Measurements from ENCODE around the gene HDLBP.

Gene HDLBP

GRCh38 chr2:241315093-241315878 lies at the start of gene HDLBP:
HDLBP (minus strand) TSS chr2:241315672; CDS start chr2:241266869, 48,803 bp downstream.
- in situ Hi-C loops (cut with HindIII; ENCODE audit: low sequenced_read_pairs) = no loop called here
- H3K4me3 ChIP-seq (ENCODE audit: low read depth, low read length) = peak within 1 kb of the TSS; percentile 81
- TF ChIP-seq, protein P1, sequence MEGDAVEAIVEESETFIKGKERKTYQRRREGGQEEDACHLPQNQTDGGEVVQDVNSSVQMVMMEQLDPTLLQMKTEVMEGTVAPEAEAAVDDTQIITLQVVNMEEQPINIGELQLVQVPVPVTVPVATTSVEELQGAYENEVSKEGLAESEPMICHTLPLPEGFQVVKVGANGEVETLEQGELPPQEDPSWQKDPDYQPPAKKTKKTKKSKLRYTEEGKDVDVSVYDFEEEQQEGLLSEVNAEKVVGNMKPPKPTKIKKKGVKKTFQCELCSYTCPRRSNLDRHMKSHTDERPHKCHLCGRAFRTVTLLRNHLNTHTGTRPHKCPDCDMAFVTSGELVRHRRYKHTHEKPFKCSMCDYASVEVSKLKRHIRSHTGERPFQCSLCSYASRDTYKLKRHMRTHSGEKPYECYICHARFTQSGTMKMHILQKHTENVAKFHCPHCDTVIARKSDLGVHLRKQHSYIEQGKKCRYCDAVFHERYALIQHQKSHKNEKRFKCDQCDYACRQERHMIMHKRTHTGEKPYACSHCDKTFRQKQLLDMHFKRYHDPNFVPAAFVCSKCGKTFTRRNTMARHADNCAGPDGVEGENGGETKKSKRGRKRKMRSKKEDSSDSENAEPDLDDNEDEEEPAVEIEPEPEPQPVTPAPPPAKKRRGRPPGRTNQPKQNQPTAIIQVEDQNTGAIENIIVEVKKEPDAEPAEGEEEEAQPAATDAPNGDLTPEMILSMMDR (IDR thresholded peaks at IDR 0.05; ENCODE audit: low read depth, low read length, missing control alignments) = no peak
- peak; percentile 96 for DNase-seq (ENCODE audit: low read depth)

DNA sequence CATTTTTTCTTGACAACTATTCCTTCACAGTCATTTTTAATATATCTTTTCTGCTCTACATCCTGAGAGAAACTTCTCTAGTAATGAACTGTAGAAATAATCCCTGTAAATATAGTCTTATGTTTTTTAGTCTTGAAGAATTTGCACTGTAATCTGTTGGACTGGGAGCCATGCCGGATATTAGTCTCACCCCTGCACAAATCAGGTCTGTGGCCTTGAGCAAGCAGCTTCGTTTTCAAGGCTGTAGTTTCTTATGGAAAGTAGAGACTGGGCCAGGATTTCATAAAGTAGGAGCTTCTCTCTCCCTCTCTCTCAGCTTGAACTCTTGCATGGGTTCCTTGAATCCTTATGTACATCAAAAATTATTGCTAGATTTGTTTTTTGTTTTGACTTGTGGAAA lies 49.3 kb upstream of the HDLBP start:
- TF ChIP-seq, protein P1 (IDR thresholded peaks at IDR 0.05; ENCODE audit: low read depth, low read length, missing control alignments) = no peak
- in situ Hi-C loops (cut with HindIII; ENCODE audit: low sequenced_read_pairs) = loop anchor here (10.0 kb wide), 1 partner anchor 110 kb away; no protein-coding TSS in a partner anchor
- DNase-seq (ENCODE audit: low read depth) = no peak
- no peak overlapping the region for H3K4me3 ChIP-seq (ENCODE audit: low read depth, low read length)

DNA sequence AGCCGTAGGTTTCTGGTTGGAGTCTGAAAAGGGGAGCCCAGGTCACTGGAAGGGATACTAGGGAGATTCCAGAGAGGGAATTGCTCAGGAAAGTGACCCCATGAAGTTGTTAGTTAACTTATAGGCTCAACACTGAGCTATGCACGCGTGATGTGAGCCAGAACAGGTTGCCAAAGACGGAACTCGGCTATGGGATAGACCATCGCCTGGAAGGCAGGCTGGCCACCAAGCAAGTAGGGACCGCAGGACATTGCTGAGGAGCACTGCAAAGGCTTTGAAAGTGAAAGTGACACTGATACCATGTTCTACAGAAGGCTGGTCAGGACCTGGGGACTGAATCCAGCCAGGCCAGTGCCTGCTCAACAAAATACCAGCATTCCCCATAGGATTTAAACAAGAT lies 48.0 kb upstream of the HDLBP start:
- TF ChIP-seq, protein P1 (IDR thresholded peaks at IDR 0.05; ENCODE audit: low read depth, low read length, missing control alignments) = no peak
- in situ Hi-C loops (cut with HindIII; ENCODE audit: low sequenced_read_pairs) = loop anchor here (10.0 kb wide), 1 partner anchor 111 kb away; no protein-coding TSS in a partner anchor
- H3K4me3 ChIP-seq (ENCODE audit: low read depth, low read length) = no peak overlapping the region
- no peak for DNase-seq (ENCODE audit: low read depth)

DNA sequence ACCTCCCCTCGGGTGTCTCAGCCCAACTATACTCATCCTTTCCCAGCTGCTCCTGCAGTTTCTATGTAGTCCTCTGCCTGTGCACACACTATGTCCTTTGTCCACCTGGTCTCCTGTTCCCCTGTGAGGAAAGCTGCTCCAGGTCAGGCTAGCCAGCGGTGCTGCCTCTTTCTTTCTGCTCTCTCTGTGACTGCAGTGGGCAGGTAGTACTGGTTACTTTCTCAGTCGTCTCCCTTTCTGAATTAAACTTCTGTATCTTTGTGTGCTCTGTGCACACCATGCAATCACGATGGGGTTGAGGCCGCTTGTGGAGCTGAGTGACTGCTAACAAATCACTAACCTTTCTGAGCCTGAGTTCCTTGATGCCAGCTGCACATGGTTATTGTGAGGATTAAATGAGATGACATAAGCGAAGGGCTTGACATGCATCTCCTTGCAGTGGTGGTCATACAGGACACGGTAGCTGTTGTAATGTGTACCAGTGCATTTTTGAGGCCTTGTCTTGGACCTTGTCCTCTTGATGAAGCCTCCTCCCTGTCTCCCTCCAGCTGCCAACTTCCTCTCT lies 44.1 kb upstream of the HDLBP start:
- in situ Hi-C loops (cut with HindIII; ENCODE audit: low sequenced_read_pairs) = loop anchor here (10.0 kb wide), 1 partner anchor 115 kb away; no protein-coding TSS in a partner anchor
- H3K4me3 ChIP-seq (ENCODE audit: low read depth, low read length) = no peak overlapping the region
- no peak for DNase-seq (ENCODE audit: low read depth)
- TF ChIP-seq, protein P1 (IDR thresholded peaks at IDR 0.05; ENCODE audit: low read depth, low read length, missing control alignments) = no peak

GRCh38 chr2:241358470-241358869 lies 43.0 kb upstream of the HDLBP start:
- DNase-seq (ENCODE audit: low read depth) = no peak
- in situ Hi-C loops (cut with HindIII; ENCODE audit: low sequenced_read_pairs) = no loop called here
- TF ChIP-seq, protein P1 (IDR thresholded peaks at IDR 0.05; ENCODE audit: low read depth, low read length, missing control alignments) = no peak
- H3K4me3 ChIP-seq (ENCODE audit: low read depth, low read length) = no peak overlapping the region

GRCh38 chr2:241357531-241357930 lies 42.1 kb upstream of the HDLBP start:
- in situ Hi-C loops (cut with HindIII; ENCODE audit: low sequenced_read_pairs) = no loop called here
- TF ChIP-seq, protein P1 (IDR thresholded peaks at IDR 0.05; ENCODE audit: low read depth, low read length, missing control alignments) = no peak

More at GRCh38 chr2:241357531-241357930, 42.1 kb upstream of the HDLBP start:
- no peak for DNase-seq (ENCODE audit: low read depth)
- H3K4me3 ChIP-seq (ENCODE audit: low read depth, low read length) = peak overlapping the region; percentile 81
